IMR-90 (cell line): ENCODE results near the gene ARHGAP5.

ENCODE experiments used
- MXI1 ChIP-seq: IDR thresholded peaks from 2 replicates; pipeline ENCODE4 v1.6.1; 2012; ENCODE audit warnings: low read depth, mild to moderate bottlenecking, low read length, moderate library complexity, borderline replicate concordance
- USF2 ChIP-seq: fragments of 150-350 bp; IDR thresholded peaks from 2 replicates; pipeline ENCODE4 v1.6.1; 2017; ENCODE audit warnings: mild to moderate bottlenecking, antibody characterized with exemption, low read length, low read depth
- TF ChIP-seq, protein P1 (sequence below): conservative IDR thresholded peaks from 2 replicates; pipeline ENCODE4 v1.5.1; 2012; ENCODE audit warnings: mild to moderate bottlenecking, low read depth, low read length, improper control_type of control experiment

- TF ChIP-seq, protein P1, sequence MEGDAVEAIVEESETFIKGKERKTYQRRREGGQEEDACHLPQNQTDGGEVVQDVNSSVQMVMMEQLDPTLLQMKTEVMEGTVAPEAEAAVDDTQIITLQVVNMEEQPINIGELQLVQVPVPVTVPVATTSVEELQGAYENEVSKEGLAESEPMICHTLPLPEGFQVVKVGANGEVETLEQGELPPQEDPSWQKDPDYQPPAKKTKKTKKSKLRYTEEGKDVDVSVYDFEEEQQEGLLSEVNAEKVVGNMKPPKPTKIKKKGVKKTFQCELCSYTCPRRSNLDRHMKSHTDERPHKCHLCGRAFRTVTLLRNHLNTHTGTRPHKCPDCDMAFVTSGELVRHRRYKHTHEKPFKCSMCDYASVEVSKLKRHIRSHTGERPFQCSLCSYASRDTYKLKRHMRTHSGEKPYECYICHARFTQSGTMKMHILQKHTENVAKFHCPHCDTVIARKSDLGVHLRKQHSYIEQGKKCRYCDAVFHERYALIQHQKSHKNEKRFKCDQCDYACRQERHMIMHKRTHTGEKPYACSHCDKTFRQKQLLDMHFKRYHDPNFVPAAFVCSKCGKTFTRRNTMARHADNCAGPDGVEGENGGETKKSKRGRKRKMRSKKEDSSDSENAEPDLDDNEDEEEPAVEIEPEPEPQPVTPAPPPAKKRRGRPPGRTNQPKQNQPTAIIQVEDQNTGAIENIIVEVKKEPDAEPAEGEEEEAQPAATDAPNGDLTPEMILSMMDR, result no peak
- no peak for TF ChIP-seq MXI1
- no peak for TF ChIP-seq USF2
These were observed 126.8 kb downstream of the ARHGAP5 start for GRCh38 chr14:32203928-32204357.
